Measurements from ENCODE around the gene ZNF417.
"Not testable (repeated sequence)": the region's sequence is repeated elsewhere in the genome, so short reads cannot be mapped to it uniquely, and the experiment has no call there.

Gene ZNF417

GRCh38 chr19:57916168-57916995 is at the start of gene ZNF417:
ZNF417 (minus strand) TSS chr19:57916592; CDS start chr19:57916411, 181 bp downstream.
- DNase-seq = peak; percentile 85

- DNase-seq = no peak
Observed at GRCh38 chr19:57964761-57965160, 48.4 kb upstream of the ZNF417 start.

- DNase-seq = no peak
Observed at GRCh38 chr19:57961785-57962184, 45.4 kb upstream of the ZNF417 start.

GRCh38 chr19:57954996-57955395 is 38.6 kb upstream of the ZNF417 start:
- DNase-seq = no peak

DNA sequence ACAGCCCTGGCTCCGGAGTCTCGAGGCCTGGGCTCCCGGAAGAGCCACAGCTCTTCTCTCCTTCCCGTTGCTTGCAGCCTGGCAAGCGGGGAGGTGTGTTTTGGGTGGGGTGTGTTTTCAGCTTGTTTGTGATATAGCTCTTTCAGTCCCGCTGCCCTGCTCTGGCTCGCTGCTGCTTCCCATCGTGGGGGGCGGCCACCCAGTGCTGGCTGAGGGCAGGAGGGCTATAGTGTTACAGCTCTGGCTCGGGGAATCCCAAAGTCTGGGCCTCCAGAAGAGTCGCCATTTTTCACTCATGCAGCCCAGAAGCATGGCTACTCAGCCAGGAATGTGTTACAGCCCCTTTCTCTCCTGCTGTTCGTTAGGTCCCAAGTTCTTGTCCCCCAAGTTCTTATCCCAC is 33.3 kb upstream of the ZNF417 start:
- DNase-seq = no peak

- no peak for DNase-seq
Observed at GRCh38 chr19:57949296-57949695, 32.9 kb upstream of the ZNF417 start.

DNA sequence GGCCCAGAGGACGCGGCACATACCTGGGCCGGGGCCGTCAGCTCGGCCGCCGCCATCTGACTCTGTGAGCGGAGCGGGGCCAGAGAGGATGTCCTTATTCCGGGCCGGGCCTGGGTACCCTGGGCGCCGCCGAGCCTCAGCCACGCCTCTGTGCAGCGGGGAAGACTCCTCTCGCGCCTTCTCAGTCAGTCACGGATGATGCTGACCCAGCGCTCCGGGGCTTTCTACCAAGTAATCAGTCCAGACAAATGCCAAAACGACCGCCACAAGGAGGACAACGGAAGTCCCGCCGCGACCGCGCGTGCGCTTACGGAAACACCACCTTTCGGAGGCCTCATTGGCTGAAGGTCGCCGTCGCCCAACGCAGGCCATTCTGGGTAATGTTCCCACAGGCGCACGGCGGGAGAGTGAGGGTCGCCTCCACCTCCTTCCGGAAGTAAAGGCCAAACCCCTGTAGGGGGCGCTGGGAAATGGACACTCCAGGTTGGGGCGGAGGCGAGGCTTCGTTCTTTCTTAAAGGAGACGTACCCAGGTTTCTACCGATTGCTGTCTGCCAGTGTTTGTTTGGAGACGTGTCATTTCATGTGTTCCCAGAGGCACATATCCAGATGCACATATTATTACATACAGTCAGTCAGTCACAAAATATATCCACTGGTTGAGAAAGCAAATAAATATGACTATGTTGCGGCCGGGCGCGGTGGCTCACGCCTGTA is 31.2 kb upstream of the ZNF417 start, which contains the start of gene ZNF256:
Gene ZNF256, minus strand, starts transcription at position 288 of the 716 bp plus-strand sequence. Its CDS starts 232 bp downstream, at position 56.
- DNase-seq = peak; percentile 95

DNA sequence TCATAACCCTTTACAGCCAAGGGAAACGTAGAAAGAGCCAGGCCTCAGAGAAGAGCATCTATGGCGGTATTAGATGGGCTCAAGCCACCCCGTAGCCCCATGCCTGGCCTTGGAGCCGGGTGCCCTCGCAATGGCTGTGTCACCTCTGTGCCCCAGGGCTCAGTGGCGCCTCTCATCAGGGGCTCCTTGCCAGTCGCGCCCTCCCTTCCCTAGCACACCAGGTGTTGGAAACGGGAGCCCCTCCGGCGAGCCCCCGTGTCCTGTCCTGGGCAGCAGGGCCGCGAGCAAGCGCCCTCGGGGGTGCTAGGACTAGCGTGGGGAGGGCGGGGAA is 30.7 kb upstream of the ZNF417 start:
- no peak for DNase-seq

- DNase-seq = no peak
Observed at GRCh38 chr19:57946316-57946715, 29.9 kb upstream of the ZNF417 start.

DNA sequence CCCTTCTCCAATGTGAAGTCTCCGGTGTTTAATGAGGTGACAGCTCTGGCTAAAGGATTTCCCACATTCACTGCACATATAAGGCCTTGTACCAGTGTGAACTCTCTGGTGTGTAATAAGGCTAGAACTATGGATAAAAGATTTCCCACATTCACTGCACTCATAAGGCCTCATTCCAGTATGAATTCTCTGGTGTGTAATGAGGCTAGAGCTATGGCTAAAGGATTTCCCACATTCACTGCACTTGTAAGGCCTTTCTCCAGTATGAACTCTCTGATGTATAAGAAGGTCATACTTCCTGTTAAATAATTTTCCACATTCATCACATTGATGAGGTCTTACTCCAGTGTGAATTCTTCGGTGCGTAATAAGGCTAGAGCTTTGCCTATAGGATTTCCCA is 25.2 kb upstream of the ZNF417 start:
- DNase-seq = no peak

DNA sequence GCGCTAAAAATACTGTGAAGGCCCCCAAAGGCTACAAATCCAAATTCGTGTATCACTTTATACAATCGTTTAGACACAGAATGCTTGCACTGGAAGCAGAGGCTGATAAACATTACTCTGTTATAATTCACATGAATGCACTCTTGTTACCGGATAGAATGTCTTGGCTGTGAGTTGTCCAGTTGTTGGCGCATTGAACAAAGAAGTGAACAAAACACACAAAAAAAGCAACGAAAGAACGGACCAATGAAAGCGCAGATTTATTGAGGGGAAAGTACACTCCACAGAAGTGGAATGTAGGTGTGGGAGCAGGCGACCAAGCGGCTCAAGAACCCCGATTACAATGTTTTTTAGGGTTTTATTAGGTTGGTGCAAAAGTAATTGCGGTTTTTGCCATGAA is 19.3 kb upstream of the ZNF417 start:
- no peak for DNase-seq

DNA sequence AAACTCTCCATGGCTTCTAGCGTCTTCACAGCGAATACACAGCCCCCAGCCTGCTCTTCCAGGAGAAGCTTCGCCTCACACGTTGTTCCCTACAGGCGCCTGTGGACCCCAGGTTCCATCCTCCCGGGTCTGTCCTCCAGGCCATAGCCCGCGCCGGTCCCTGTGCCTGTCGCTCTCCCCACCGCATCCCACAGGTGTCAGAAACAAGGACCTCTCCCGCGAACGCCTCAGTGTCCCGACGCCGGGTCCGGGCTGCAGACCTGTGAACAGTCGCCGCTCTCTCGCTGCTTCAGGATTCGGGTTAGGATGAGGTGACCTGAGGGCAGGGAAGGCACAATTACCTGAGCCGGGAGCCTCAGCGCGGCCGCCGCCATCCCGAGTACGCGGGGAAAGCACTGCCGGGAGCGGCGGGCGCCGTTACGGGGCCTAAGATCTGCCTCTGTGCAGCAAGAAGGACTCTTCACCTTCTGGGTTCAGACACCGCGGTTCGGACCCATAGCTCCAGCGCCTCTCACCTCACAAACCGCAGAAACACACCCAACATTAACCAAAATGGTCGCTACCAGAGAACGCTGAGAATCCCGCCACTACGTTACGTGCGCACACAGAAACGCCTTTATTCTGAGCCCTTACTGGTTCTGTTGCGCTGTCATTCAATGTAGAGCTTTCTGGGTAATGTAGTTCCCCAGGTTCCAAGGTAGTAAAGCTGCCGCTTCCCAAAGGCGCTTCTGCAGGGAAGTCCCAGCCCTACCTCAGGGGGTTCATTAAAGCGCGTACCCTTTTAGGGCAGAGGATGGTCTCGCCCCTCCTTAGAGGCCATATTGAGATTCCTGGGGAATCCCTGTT is 18.7 kb upstream of the ZNF417 start, which contains the start of gene ZNF418:
Gene ZNF418, minus strand, starts transcription at position 583 of the 846 bp plus-strand sequence. CDS start 1,580 bp downstream, outside the sequence.
- DNase-seq = peak; percentile 34

GRCh38 chr19:57927587-57927986 is 11.2 kb upstream of the ZNF417 start:
- DNase-seq = no peak

DNA sequence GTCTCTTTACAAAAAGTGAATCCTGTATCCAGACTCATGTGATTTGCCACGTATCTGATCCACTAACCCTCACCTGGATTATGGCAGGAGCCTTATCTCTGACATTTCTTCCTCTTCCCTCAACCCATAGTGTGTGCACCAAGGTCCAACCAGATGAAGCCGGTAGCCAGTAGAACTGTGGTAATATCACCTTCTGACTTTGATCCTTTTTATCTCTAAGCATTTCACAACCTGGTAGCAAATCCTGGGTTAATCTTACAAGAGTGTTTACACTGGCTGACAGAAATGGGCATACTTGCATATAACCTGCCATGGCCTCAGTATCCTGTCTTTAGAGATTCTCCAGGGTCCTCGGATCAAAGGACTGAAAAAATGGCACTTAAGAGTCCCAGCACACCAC is 1.9 kb downstream of the ZNF417 start:
- DNase-seq = no peak

DNA sequence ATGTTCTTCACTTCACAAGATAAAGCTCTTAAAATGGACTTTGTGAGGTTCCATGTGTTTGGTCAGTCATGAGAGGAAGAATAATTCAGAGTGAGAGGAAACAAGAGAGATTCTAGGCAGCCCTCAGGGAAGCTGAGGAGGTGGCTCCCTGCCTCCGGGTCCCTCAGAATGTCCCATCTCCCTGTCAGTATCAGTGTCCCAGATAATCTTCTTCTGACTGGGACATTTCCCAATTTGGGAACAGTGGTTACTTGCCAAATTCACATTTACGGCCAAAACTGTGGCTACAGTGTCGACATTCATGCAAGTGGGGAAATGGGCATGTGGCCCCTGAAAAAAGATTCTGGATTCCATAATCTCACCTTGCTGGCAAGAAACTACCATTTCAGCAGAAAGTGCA is 9.0 kb downstream of the ZNF417 start:
- no peak for DNase-seq

DNA sequence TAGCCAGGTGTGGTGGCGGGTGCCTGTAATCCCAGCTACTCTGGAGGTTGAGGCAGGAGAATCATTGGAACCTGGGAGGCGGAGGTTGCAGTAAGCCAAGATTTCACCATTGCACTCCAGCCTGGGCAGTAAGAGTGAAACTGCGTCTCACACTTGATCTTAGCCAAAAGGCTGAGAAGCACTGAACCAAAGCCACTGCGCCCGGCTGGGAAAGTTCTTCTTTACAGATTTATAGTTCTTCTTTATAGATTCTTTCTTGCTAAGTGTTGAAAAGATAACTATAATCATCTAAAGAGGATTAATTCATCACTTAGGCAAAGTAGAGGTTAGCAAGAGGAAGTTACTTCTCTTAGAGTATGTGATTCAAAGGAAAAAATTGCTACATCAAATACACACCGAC is 11.1 kb downstream of the ZNF417 start:
- DNase-seq = no peak

- DNase-seq = no peak
Observed at GRCh38 chr19:57903618-57904184, 12.7 kb downstream of the ZNF417 start.

- no peak for DNase-seq
Observed at GRCh38 chr19:57900311-57900710, 16.1 kb downstream of the ZNF417 start.

GRCh38 chr19:57890706-57891105 is 25.7 kb downstream of the ZNF417 start:
- DNase-seq = not testable (repeated sequence)

DNA sequence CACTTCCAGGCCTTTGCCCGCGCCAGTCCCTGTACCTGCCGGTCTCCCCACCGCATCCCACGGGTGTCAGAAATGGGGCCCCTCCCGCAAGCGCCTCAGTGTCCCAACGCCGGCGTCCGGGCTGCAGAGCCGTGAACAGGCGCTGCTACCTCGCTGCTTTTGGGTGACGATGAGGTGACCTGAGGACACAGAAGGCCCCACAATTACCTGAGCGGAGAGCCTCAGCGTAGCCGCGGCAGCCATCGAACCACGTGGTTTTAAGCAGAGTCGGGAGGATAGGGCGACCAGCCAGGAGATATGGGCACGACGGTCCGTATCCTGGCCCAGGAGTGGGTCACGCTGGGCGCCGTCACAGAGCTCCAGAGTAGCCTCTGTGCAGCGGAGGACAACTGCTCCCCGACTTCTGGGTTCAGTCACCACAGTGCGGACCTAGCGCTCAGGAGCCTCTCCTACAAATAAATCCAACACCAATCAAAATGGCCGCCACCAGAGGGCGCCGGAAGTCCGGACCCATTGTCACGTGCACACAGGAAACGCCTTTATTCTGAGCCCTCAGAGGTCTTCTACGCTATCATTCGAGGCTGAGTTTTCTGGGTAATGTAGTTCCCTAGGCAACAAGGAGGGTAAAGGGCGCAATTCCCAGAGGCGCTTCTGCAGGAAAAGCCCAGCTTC is 27.7 kb downstream of the ZNF417 start, which contains the start of gene ZNF814:
Gene ZNF814, minus strand, starts transcription at position 478 of the 672 bp plus-strand sequence. Its CDS starts 235 bp downstream, at position 243.
- DNase-seq = peak; percentile 86

- no peak for DNase-seq
Observed at GRCh38 chr19:57888107-57888559, 28.3 kb downstream of the ZNF417 start.

All from activated naive CD4-positive, alpha-beta T cell treated with anti-CD3 and anti-CD28 coated beads, Interleukin-2, amount 50 U/mL, for 16 hours (primary cell).